DND-41 (cell line): ENCODE data around the gene SOWAHC.

Source experiments
- CTCF ChIP-seq: IDR thresholded peaks from 2 replicates; pipeline ENCODE4 v1.5.1; 2012; ENCODE audit warnings: borderline replicate concordance, low read length, moderate library complexity, mild to moderate bottlenecking; ENCODE audit not compliant: poor library complexity, severe bottlenecking; ENCODE audit errors: extremely low read depth
- EZH2 ChIP-seq: IDR thresholded peaks from 3 replicates; pipeline ENCODE4 v1.6.1; 2012; ENCODE audit warnings: borderline replicate concordance, low read depth, mild to moderate bottlenecking, moderate library complexity, low read length, inconsistent platforms; ENCODE audit not compliant: severe bottlenecking

GRCh38 chr2:109655287-109655686, 41.1 kb downstream of the SOWAHC start:
- TF ChIP-seq CTCF, result no peak
- no peak for TF ChIP-seq EZH2
